Lower leg skin (tissue), 3 donors: ENCODE results near the gene SRSF7.

Experiments used
- POLR2A ChIP-seq, 2 donors: fragments of 450-650 bp; IDR thresholded peaks; one replicate each; pipeline ENCODE4 v1.6.1; 2016 to 2017; ENCODE audit warnings: antibody characterized with exemption in 2 of 2, mild to moderate bottlenecking in 1 of 2, moderate library complexity in 1 of 2
- TF ChIP-seq, protein P1 (sequence below), 3 donors: fragments of 450-650 bp; IDR thresholded peaks; one replicate each; pipeline ENCODE4 v1.5.1; 2016; ENCODE audit warnings: antibody characterized with exemption in 3 of 3, mild to moderate bottlenecking in 3 of 3, moderate library complexity in 2 of 3

- TF ChIP-seq, protein P1, sequence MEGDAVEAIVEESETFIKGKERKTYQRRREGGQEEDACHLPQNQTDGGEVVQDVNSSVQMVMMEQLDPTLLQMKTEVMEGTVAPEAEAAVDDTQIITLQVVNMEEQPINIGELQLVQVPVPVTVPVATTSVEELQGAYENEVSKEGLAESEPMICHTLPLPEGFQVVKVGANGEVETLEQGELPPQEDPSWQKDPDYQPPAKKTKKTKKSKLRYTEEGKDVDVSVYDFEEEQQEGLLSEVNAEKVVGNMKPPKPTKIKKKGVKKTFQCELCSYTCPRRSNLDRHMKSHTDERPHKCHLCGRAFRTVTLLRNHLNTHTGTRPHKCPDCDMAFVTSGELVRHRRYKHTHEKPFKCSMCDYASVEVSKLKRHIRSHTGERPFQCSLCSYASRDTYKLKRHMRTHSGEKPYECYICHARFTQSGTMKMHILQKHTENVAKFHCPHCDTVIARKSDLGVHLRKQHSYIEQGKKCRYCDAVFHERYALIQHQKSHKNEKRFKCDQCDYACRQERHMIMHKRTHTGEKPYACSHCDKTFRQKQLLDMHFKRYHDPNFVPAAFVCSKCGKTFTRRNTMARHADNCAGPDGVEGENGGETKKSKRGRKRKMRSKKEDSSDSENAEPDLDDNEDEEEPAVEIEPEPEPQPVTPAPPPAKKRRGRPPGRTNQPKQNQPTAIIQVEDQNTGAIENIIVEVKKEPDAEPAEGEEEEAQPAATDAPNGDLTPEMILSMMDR (IDR thresholded peaks at IDR 0.05), result no peak
- TF ChIP-seq POLR2A (IDR thresholded peaks at IDR 0.05), result no peak
Observed at GRCh38 chr2:38737925-38738324, 13.2 kb downstream of the SRSF7 start.
